GM12878 (cell line): ENCODE data around the gene IGSF23. TPM values are rescaled to one million over a fixed set of nuclear protein-coding genes. Genes with fewer than 3 reads are reported as not detected.

Source experiments
- ATAC-seq: fragments of 200-7000 bp; cut with Tn5 transposase; 3 replicates; pipeline ENCODE4 v1.9.1; 2020; ENCODE audit warnings: mild to moderate bottlenecking, moderate library complexity
- BruUV-seq: library from RNA; stranded (reverse); fragments of 400-500 nt; replicated peaks from 2 replicates; lab custom pipeline; 2021; lab: Mats Ljungman, UMichigan
- CTCF ChIA-PET: fragments of 300-600 bp; sonication (Branson Sonifier 250); formaldehyde crosslinking; extraction: SDS; loops from one replicate; lab custom pipeline; 2021; ENCODE audit warnings: inconsistent platforms; lab: Yijun Ruan, JAX
- POLR2A ChIA-PET: fragments of 350-600 bp; formaldehyde crosslinking; extraction: SDS; loops from one replicate; lab custom pipeline; 2021; ENCODE audit warnings: inconsistent platforms; lab: Charles Lee
- RAD21 ChIA-PET: fragments of 300-600 bp; sonication (Branson Sonifier 250); formaldehyde crosslinking; loops from one replicate; lab custom pipeline; 2023; ENCODE audit warnings: antibody characterized with exemption; ENCODE audit not compliant: unreplicated experiment; lab: Charles Lee
- SMC1A ChIA-PET: fragments of 300-600 bp; sonication (Branson Sonifier 250); formaldehyde crosslinking; loops from one replicate; lab custom pipeline; 2023; ENCODE audit not compliant: unreplicated experiment, uncharacterized antibody; lab: Charles Lee
- DNase-seq: peaks from one replicate; pipeline ENCODE4 v3.0.0-alpha.2; 2011; ENCODE audit warnings: low read depth, low spot score
- FAIRE-seq: peaks from 3 replicates; lab custom pipeline; 2011; peaks lifted over from hg19 to GRCh38; lab: Jason Lieb, UNC
- H2AFZ ChIP-seq: 2 replicates; pipeline ENCODE4 v1.6.0; 2011; ENCODE audit warnings: low read depth, low read length, control low read depth; ENCODE audit not compliant: control insufficient read depth
- H3K27ac ChIP-seq: 2 replicates; pipeline ENCODE4 v1.5.1; 2011; ENCODE audit warnings: control low read depth; ENCODE audit not compliant: control insufficient read depth, insufficient read depth
- H3K27me3 ChIP-seq, 2 experiments: replicated peaks in 1 of 2; 2 replicates each; pipeline versions ENCODE4 v1.6.0 to v1.6.1; 2011; ENCODE audit warnings: low read length in 1 of 2; ENCODE audit not compliant: control insufficient read depth in 2 of 2, insufficient read depth in 2 of 2
- H3K36me3 ChIP-seq, 2 experiments: 2 replicates each; pipeline ENCODE4 v1.5.1; 2011; ENCODE audit warnings: low read length in 1 of 2; ENCODE audit not compliant: control insufficient read depth in 2 of 2, insufficient read depth in 2 of 2
- H3K4me1 ChIP-seq: 2 replicates; pipeline ENCODE4 v1.6.1; 2011; ENCODE audit warnings: mild to moderate bottlenecking, low read length, moderate library complexity, mixed read lengths; ENCODE audit not compliant: control insufficient read depth, insufficient read depth
- H3K4me2 ChIP-seq: 2 replicates; pipeline ENCODE4 v1.6.0; 2011; ENCODE audit warnings: control low read depth; ENCODE audit not compliant: control insufficient read depth, insufficient read depth
- H3K4me3 ChIP-seq: fragments of 200-600 bp; sonication (generic); 2 replicates; pipeline ENCODE4 v1.5.1; 2016
- H3K79me2 ChIP-seq: 2 replicates; pipeline ENCODE4 v1.6.0; 2011; ENCODE audit warnings: low read length; ENCODE audit not compliant: control insufficient read depth, insufficient read depth
- H3K9ac ChIP-seq: 2 replicates; pipeline ENCODE4 v1.8.0; 2011; ENCODE audit warnings: low read length, control low read depth, mixed read lengths; ENCODE audit not compliant: control insufficient read depth, insufficient read depth
- H3K9me3 ChIP-seq: replicated peaks from 3 replicates; pipeline ENCODE4 v1.5.1; 2011; ENCODE audit warnings: mild to moderate bottlenecking, low read length; ENCODE audit not compliant: control insufficient read depth, insufficient read depth
- H4K20me1 ChIP-seq: 2 replicates; pipeline ENCODE4 v1.6.0; 2011; ENCODE audit not compliant: control insufficient read depth, insufficient read depth
- CBFB ChIP-seq: IDR thresholded peaks from 2 replicates; pipeline ENCODE4 v1.6.1; 2016; ENCODE audit warnings: antibody characterized with exemption, low read depth
- CREM ChIP-seq: IDR thresholded peaks from 2 replicates; pipeline ENCODE4 v1.6.1; 2014; ENCODE audit warnings: antibody characterized with exemption, low read depth
- HDAC6 ChIP-seq: fragments of 200-600 bp; sonication (generic); IDR thresholded peaks from one replicate; pipeline ENCODE4 v1.8.0; 2017; ENCODE audit warnings: antibody characterized with exemption; ENCODE audit not compliant: unreplicated experiment
- MXI1 ChIP-seq: fragments of 150-350 bp; IDR thresholded peaks from 2 replicates; pipeline ENCODE4 v1.6.1; 2011; ENCODE audit warnings: low read depth, mild to moderate bottlenecking, inconsistent platforms, low read length, improper control_type of control experiment
- NFYA ChIP-seq: IDR thresholded peaks from 2 replicates; pipeline ENCODE4 v1.6.1; 2011; ENCODE audit warnings: low read depth, mild to moderate bottlenecking, low read length, improper control_type of control experiment, borderline replicate concordance
- SUZ12 ChIP-seq: fragments of 200-600 bp; sonication (generic); IDR thresholded peaks from one replicate; pipeline ENCODE4 v1.6.1; 2018; ENCODE audit warnings: antibody characterized with exemption, mild to moderate bottlenecking; ENCODE audit not compliant: unreplicated experiment
- TAF1 ChIP-seq: IDR thresholded peaks from 2 replicates; pipeline ENCODE4 v1.6.1; 2011; ENCODE audit warnings: mild to moderate bottlenecking, low read depth, low read length, borderline replicate concordance
- TCF12 ChIP-seq: IDR thresholded peaks from 2 replicates; pipeline ENCODE4 v1.6.1; 2011; ENCODE audit warnings: low read depth, mild to moderate bottlenecking, low read length
- WRNIP1 ChIP-seq: IDR thresholded peaks from 2 replicates; pipeline ENCODE4 v1.6.1; 2011; ENCODE audit warnings: low read depth, low read length, improper control_type of control experiment, borderline replicate concordance
- WGBS: methylation state at CpG from one replicate; pipeline ENCODE4 v1.1.6; 2016; ENCODE audit warnings: low lambda C conversion rate; ENCODE audit not compliant: insufficient replicate concordance, insufficient coverage; ENCODE audit errors: missing lambda C conversion rate; 5-methylcytosine and 5-hydroxymethylcytosine counted together
- in situ Hi-C: fragments of 300-500 bp; cut with MboI; formaldehyde crosslinking; loops from 9 replicates; pipeline ENCODE4 v1.14.3; 2018; ENCODE audit warnings: mixed read lengths
- intact Hi-C: fragments of 100-400 bp; cut with micrococcal nuclease; formaldehyde crosslinking; loops from one replicate; pipeline ENCODE4 v1.14.2; 2022; ENCODE audit not compliant: unreplicated experiment
- polyA plus RNA-seq, 11 experiments: library from polyadenylated mRNA; depleted of rRNA in 4 of 11; unstranded in 6 of 11; stranded (reverse) in 5 of 11; fragments of >200 nt; fragmentation: Nextera tagmentation in 4 of 11; fragmentation: Illumina TruSeq in 1 of 11; extraction: Ambion mirVana in 4 of 11; extraction: Trizol in 1 of 11; gene quantifications; 1 replicate in 1 of 11; 2 replicates in 10 of 11; pipeline versions ENCODE4 v1.2.1 to v1.2.3, GENCODE V29; 2011 to 2016; ENCODE audit warnings: inconsistent platforms in 2 of 11, missing spikeins in 2 of 11, low read depth in 1 of 11
- total RNA-seq, 4 experiments: library from RNA; depleted of rRNA in 3 of 4; stranded (reverse); fragments of >200 nt in 3 of 4; fragmentation: Illumina TruSeq in 1 of 4; extraction: Trizol in 1 of 4; gene quantifications; 2 replicates each; pipeline versions ENCODE4 v1.2.1 to v1.2.3, GENCODE V29; 2013 to 2021
- TF ChIP-seq, protein P1 (sequence below): IDR thresholded peaks from 2 replicates; pipeline ENCODE4 v1.6.1; 2012; ENCODE audit warnings: mild to moderate bottlenecking, low read depth, low read length
- TF ChIP-seq, protein P2 (sequence below): IDR thresholded peaks from 2 replicates; pipeline ENCODE4 v1.6.1; 2011; ENCODE audit warnings: borderline replicate concordance, low read depth, mild to moderate bottlenecking, moderate library complexity, mixed read lengths, low read length; ENCODE audit not compliant: insufficient read depth; ENCODE audit errors: extremely low read length
- TF ChIP-seq, protein P3 (sequence below): fragments of 450-650 bp; IDR thresholded peaks from 2 replicates; pipeline ENCODE4 v1.6.1; 2017; ENCODE audit warnings: mild to moderate bottlenecking, low read depth, inconsistent platforms; ENCODE audit not compliant: poor library complexity, severe bottlenecking
- TF ChIP-seq, protein P4 (sequence below): IDR thresholded peaks from 2 replicates; pipeline ENCODE4 v1.6.1; 2012; ENCODE audit warnings: low read length, inconsistent platforms

IGSF23 gene
- total and polyA plus RNA-seq, 10 of the 15 experiments (the other 5 are each of a cell fraction or from before 2014, with no cell fraction given), result not detected

DNA sequence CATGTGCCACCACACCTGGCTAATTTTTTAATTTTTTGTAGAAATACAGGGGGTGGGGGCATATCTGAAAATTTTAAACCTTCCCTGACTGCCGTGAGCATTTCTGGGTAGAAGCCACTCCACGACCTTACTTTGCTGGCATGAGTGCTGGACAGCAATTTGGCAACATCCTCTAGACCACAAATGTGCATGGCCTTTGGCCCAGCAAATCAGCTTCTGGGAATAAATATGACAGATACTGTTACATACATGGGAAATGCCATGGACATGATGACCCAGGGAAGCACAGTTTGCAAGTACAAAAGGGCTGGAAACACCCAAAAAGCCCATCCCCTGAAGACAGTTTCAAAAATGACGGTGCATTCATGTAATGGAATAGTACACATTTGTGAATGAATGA, 27.2 kb downstream of the IGSF23 start (continued):
- no peak for TF ChIP-seq MXI1
- TF ChIP-seq CBFB, result no peak
- TF ChIP-seq NFYA, result no peak

DNA sequence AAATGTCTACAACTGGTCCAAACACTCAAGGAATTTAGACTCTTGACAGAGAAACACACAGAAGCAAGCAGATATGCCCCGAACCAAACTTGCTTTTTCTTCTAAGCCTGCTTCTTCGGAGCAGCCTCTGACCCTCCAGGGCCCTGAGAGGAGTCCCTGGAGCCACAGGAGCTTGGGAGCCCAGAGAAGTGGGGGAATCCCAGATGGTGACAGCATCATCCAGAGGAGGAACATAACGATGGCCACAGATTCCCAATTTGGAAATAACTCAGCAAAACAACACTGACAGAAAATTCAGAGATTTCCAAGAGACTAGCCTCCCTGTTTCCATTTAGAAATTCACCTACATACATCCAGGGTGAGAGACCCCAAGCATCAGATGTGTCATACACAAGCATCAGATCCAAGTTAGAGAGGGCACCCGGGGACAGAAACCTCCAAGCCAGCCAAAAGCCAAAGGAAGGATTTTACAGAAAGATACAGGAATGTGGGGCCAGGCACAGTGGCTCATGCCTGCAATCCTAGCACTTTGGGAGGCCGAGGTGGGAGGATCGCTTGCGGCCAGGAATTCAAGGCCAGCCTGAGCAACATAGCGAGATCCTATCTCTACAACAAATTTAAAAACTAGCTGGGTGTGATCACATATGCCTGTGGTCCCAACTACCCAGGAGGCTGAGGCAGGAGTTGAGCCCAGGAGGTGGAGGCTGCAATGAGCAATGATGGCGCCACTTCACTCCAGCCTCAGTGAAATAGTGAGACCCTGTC, 28.3 kb downstream of the IGSF23 start:
- intact Hi-C loops, result no loop called here
- FAIRE-seq (no peak), DNase-seq (no peak), ATAC-seq (no peak)
- Histone ChIP-seq H3K4me2 (no peak overlapping the region), H2AFZ (no peak overlapping the region), H3K9ac (no peak overlapping the region), H3K27ac (no peak overlapping the region), H4K20me1 (no peaks in the 10 kb centered on the region), H3K4me1 (no peaks in the 10 kb centered on the region), H3K36me3 (no peaks in the 10 kb centered on the region), H3K9me3 (no peaks in the 10 kb centered on the region), H3K79me2 (no peaks in the 10 kb centered on the region), H3K4me3 (no peak overlapping the region), H3K27me3 (peaks cover 0 to 2% of the 10 kb centered on the region in 2 experiments; a peak in 1 of 4 replicates)
- ChIA-PET SMC1A (no interaction called here), RAD21 (no interaction called here), CTCF (interaction anchor here (1.6 kb wide), 2 partner anchors 13 to 70 kb away, joined by 3 to 8 read pairs; no protein-coding TSS in a partner anchor), POLR2A (no interaction called here)
- in situ Hi-C loops, result no loop called here
- WGBS, result 43% methylated on average over 9 of the region's 9 CpGs
- BruUV-seq, result no TSS peak
- no peak for TF ChIP-seq WRNIP1
- TF ChIP-seq, protein P1, sequence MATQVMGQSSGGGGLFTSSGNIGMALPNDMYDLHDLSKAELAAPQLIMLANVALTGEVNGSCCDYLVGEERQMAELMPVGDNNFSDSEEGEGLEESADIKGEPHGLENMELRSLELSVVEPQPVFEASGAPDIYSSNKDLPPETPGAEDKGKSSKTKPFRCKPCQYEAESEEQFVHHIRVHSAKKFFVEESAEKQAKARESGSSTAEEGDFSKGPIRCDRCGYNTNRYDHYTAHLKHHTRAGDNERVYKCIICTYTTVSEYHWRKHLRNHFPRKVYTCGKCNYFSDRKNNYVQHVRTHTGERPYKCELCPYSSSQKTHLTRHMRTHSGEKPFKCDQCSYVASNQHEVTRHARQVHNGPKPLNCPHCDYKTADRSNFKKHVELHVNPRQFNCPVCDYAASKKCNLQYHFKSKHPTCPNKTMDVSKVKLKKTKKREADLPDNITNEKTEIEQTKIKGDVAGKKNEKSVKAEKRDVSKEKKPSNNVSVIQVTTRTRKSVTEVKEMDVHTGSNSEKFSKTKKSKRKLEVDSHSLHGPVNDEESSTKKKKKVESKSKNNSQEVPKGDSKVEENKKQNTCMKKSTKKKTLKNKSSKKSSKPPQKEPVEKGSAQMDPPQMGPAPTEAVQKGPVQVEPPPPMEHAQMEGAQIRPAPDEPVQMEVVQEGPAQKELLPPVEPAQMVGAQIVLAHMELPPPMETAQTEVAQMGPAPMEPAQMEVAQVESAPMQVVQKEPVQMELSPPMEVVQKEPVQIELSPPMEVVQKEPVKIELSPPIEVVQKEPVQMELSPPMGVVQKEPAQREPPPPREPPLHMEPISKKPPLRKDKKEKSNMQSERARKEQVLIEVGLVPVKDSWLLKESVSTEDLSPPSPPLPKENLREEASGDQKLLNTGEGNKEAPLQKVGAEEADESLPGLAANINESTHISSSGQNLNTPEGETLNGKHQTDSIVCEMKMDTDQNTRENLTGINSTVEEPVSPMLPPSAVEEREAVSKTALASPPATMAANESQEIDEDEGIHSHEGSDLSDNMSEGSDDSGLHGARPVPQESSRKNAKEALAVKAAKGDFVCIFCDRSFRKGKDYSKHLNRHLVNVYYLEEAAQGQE, result no peak
- TF ChIP-seq, protein P2, sequence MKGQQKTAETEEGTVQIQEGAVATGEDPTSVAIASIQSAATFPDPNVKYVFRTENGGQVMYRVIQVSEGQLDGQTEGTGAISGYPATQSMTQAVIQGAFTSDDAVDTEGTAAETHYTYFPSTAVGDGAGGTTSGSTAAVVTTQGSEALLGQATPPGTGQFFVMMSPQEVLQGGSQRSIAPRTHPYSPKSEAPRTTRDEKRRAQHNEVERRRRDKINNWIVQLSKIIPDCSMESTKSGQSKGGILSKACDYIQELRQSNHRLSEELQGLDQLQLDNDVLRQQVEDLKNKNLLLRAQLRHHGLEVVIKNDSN, result no peak
- TF ChIP-seq, protein P3, sequence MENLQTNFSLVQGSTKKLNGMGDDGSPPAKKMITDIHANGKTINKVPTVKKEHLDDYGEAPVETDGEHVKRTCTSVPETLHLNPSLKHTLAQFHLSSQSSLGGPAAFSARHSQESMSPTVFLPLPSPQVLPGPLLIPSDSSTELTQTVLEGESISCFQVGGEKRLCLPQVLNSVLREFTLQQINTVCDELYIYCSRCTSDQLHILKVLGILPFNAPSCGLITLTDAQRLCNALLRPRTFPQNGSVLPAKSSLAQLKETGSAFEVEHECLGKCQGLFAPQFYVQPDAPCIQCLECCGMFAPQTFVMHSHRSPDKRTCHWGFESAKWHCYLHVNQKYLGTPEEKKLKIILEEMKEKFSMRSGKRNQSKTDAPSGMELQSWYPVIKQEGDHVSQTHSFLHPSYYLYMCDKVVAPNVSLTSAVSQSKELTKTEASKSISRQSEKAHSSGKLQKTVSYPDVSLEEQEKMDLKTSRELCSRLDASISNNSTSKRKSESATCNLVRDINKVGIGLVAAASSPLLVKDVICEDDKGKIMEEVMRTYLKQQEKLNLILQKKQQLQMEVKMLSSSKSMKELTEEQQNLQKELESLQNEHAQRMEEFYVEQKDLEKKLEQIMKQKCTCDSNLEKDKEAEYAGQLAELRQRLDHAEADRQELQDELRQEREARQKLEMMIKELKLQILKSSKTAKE, result no peak
- no peak for TF ChIP-seq SUZ12
- no peak for TF ChIP-seq CREM
- no peak for TF ChIP-seq HDAC6
- no peak for TF ChIP-seq TCF12
- TF ChIP-seq TAF1, result no peak
- TF ChIP-seq, protein P4, sequence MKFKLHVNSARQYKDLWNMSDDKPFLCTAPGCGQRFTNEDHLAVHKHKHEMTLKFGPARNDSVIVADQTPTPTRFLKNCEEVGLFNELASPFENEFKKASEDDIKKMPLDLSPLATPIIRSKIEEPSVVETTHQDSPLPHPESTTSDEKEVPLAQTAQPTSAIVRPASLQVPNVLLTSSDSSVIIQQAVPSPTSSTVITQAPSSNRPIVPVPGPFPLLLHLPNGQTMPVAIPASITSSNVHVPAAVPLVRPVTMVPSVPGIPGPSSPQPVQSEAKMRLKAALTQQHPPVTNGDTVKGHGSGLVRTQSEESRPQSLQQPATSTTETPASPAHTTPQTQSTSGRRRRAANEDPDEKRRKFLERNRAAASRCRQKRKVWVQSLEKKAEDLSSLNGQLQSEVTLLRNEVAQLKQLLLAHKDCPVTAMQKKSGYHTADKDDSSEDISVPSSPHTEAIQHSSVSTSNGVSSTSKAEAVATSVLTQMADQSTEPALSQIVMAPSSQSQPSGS, result no peak
